NCI-H748 (cell line): ENCODE measurements around the gene ASPHD1.
"Not testable (repeated sequence)": the region's sequence is repeated elsewhere in the genome, so short reads cannot be mapped to it uniquely, and the experiment has no call there.

Source experiments
- DNase-seq: peaks from one replicate; lab custom pipeline; 2025; ENCODE audit not compliant: unreplicated experiment; lab: John Stamatoyannopoulos, UW

ASPHD1 gene

DNA sequence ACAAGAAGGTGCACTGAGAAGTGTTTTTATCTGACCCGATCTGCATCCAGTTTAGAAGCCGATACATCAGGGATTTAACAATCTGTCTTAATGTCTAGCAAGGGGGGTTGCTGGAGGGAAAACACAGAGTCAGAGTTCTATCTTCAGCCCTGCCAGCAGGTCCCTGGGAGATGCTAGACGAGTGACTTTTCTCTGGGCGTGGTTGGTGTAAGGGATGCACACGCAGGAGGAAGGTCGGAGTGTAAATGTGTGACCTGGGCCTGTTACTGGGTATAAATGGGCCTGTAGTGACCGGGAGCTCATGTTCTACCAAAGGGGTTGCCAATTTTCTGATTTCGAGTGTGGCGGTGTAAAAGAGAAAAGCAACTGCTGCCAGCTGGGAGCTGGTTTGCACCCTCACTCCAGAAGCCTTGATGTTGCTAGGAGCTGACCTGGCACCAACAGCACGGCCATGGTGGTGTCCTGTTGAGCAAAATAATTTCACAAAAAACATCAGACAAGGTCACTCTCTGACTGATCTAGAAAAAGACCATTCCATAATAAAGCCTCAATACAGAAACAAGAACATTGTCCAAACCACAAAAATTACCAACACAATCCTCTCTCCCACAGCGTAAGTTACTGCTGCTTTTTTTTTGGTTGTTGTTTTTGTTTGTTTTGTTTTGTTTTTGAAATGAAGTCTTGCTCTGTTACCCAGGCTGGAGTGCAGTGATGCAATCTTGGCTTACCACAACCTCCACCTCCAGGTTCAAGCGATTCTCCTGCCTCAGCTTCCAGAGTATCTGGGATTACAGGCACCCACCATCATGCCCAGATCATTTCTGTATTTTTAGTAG lies 27.0 kb downstream of the ASPHD1 start:
- DNase-seq = no peak

DNA sequence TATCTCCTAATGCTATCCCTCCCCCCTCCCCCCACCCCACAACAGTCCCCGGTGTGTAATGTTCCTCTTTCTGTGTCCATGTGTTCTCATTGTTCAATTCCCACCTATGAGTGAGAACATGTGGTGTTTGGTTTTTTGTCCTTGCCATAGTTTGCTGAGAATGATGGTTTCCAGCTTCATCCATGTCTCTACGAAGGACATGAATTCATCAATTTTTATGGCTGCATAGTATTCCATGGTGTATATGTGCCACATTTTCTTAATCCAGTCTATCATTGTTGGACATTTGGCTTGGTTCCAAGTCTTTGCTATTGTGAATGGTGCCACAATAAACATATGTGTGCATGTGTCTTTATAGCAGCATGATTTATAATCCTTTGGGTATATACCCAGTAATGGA lies 31.5 kb downstream of the ASPHD1 start:
- not testable (repeated sequence) for DNase-seq

DNA sequence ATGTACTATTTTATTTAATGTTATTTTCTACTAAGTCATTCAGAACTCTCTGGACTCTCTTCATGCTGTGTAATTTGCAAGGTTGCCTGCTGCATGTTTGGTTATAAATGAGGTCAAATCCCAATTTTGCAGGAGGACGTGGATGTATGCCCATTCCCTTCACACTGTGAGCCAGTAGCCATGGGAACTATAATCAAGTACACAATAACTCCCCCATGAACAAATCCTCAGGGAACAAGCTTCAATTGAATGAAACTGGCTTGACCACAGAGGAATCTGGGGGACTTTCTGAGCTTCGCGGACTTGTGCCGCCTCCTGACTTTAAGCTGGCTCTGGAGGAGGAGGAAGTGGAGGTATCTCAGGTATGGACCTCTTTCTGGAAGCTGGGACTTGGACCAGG lies 40.4 kb downstream of the ASPHD1 start:
- no peak for DNase-seq

DNA sequence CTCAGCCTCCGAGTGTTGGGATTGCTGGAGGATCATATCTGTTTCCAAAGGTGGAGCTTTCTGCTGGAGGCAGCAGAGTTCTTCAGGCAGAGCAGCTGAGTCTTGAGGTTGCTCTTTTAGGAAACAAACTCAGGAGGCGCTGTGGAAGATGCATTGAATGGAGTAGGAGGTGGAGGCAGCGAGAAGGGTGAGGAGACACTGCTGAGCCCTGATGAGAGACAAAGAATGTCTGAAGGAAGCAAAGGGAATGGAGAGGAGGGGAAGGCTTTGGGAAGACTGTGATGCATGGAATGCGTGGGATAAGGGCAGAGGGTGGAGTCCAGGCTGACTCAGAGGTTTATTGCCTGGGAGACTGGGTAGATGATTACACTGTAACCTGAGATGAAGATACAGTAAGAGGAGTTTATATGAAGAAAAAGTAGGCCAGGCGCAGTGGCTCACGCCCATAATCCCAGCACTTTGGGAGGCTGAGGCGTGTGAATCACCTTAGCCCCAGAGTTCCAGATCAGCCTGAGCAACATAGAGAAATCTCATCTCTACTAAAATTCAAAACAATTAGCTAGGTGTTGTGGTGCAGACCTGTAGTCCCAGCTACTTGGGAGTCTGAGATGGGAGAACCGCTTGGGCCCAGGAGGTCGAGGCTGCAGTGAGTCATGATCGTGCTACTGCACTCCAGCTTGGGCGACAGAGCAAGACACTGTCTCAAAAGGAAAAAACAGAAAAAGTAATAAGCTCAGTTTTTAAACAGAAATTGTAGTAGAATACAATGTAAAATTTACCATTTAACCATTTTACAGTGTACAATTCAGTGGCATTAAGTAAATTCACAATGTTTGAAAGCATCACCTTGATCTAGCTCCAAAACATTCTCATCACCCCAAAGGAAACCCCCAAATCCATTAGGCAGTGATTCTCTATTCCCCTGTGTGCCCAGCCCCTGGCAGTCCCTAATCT lies 43.8 kb downstream of the ASPHD1 start:
- peak; percentile 48 for DNase-seq

DNA sequence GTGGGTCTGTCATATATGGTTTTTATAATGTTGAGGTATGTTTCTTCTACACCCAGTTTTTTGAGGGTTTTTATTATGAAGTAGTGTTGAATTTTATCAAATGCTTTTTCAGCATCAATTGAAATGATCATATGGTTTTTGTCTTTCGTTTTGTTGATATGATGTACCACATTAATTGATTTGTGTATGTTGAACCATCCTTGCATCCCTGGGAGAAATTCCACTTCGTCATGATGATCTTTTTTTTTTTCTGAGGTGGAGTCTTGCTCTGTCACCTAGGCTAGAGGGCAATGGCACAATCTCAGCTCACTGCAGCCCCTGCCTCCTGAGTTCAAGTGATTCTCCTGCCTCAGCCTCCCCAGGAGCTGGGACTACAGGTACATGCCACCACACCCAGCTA lies 47.6 kb downstream of the ASPHD1 start:
- DNase-seq = no peak

DNA sequence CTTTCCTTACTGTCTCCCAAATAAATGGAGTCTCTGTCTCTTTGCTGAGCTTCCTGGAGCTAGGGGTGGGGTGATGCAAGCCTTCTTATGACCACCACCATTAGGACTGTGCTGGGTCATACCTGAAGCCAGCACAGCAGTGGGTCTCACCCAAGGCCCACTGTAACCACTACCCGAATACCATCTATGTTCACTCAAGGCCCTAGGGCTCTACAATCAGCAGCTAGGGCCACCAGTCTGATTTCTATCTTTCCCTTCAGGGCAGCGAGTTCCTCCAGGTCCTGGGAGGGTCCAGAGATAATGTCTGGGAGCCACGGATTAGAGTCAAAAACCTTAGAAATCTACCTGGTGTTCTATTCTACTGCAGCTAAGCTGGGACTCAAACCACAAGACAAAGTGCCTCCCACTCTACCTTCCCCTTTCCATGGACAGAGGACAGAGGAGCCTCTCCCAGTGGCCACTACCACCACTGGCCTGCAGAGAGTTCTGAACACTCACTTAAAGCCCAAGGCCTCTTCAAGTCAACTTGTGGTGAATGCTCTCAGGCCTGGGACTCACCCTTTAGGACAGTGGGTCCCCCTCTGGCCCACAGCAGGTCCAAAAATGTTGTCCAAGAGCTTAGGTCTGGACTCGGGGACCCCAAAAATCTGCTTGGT lies 50.6 kb downstream of the ASPHD1 start:
- no peak for DNase-seq

DNA sequence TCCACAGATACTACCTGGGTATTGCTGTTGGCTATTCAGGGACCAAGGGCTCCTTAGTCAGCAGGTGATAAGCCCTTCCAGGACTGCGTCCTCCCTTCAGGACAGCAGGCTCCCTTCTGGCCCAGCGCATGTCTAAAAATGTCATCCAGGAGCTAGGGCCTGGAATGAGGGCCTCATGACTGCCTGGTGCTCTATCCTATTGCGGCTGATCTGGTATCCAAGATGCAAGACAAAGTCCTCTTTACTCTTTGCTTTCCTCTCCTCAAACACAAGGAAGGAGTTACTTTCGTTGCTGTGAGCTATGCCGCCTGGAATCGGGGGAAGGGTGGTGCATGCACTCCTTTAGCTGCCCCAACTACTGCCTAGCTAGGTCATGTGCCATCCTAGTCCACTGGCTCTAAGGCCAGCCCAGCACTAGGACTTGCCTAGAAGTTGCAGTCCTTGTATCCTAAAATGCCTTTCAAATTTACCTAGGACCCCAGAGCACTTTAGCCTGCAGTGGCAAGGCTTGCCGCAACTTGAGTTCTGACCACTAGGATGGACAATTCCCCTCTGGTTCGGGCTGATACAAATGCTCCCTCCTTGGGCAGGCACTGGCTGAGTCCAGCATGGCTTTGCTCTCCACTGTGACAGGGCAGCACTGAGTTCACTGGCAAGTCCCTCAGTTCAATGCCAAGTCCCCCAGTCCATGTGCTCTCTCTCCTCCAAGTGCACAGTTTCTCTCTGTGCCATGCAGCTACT lies 51.5 kb downstream of the ASPHD1 start:
- no peak for DNase-seq
